ENCODE measurements around the gene PLEKHM2.

Gene PLEKHM2

GRCh38 chr1:15758343-15758931 is 74.3 kb downstream of the PLEKHM2 start, which contains the start of gene FBLIM1:
Gene FBLIM1, plus strand, starts transcription at chr1:15758795. Its CDS starts 6,189 bp downstream, at chr1:15764984.
- DNase-seq (ENCODE audit: low read depth in 3 of 3), result no peak

- no peak for DNase-seq (ENCODE audit: low read depth in 3 of 3)
Measured at GRCh38 chr1:15758953-15759661, 75.0 kb downstream of the PLEKHM2 start.

GRCh38 chr1:15760520-15761211 is 76.5 kb downstream of the PLEKHM2 start:
- no peak for DNase-seq (ENCODE audit: low read depth in 3 of 3)

- no peak for DNase-seq (ENCODE audit: low read depth in 3 of 3)
Measured at GRCh38 chr1:15761366-15762128, 77.4 kb downstream of the PLEKHM2 start.

- DNase-seq (ENCODE audit: low read depth in 3 of 3), result no peak
Measured at GRCh38 chr1:15762546-15762945, 78.4 kb downstream of the PLEKHM2 start.

GRCh38 chr1:15764269-15764764 is 80.2 kb downstream of the PLEKHM2 start:
- DNase-seq (ENCODE audit: low read depth in 3 of 3), result no peak

GRCh38 chr1:15764890-15765289 is 80.8 kb downstream of the PLEKHM2 start:
- no peak for DNase-seq (ENCODE audit: low read depth in 3 of 3)

GRCh38 chr1:15765495-15766194 is 81.5 kb downstream of the PLEKHM2 start:
- DNase-seq (ENCODE audit: low read depth in 3 of 3), result no peak

GRCh38 chr1:15767941-15768340 is 83.8 kb downstream of the PLEKHM2 start:
- no peak for DNase-seq (ENCODE audit: low read depth in 3 of 3)

- DNase-seq (ENCODE audit: low read depth in 3 of 3), result no peak
Measured at GRCh38 chr1:15768388-15768787, 84.3 kb downstream of the PLEKHM2 start.

- DNase-seq (ENCODE audit: low read depth in 3 of 3), result no peak
Measured at GRCh38 chr1:15770313-15770962, 86.3 kb downstream of the PLEKHM2 start.

GRCh38 chr1:15771836-15772515 is 87.9 kb downstream of the PLEKHM2 start:
- no peak for DNase-seq (ENCODE audit: low read depth in 3 of 3)

GRCh38 chr1:15775706-15776105 is 91.6 kb downstream of the PLEKHM2 start:
- DNase-seq (ENCODE audit: low read depth in 3 of 3), result no peak

- no peak for DNase-seq (ENCODE audit: low read depth in 3 of 3)
Measured at GRCh38 chr1:15777909-15778707, 94.0 kb downstream of the PLEKHM2 start.
